Astrocyte (in vitro differentiated cells and primary cell): ENCODE measurements around the gene IER2. TPM values are rescaled to one million over a fixed set of nuclear protein-coding genes. Genes with fewer than 3 reads are reported as not detected.

Source experiments
- DNase-seq: peaks from one replicate; pipeline ENCODE4 v3.0.0-alpha.2; 2010; ENCODE audit warnings: low read depth
- FAIRE-seq: peaks from 2 replicates; lab custom pipeline; 2011; peaks lifted over from hg19 to GRCh38; lab: Jason Lieb, UNC
- H2AFZ ChIP-seq: 2 replicates; pipeline ENCODE4 v1.6.0; 2012; ENCODE audit warnings: low read depth, low read length, inconsistent platforms
- H3K27ac ChIP-seq: 2 replicates; pipeline ENCODE4 v1.5.1; 2011; ENCODE audit warnings: low read depth, low read length, inconsistent platforms
- H3K27me3 ChIP-seq: 2 replicates; pipeline ENCODE4 v1.6.0; 2011; ENCODE audit warnings: low read length, inconsistent platforms; ENCODE audit not compliant: insufficient read depth
- H3K36me3 ChIP-seq: 2 replicates; pipeline ENCODE4 v1.5.1; 2011; ENCODE audit warnings: low read length, inconsistent platforms; ENCODE audit not compliant: insufficient read depth
- H3K4me1 ChIP-seq: 2 replicates; pipeline ENCODE4 v1.5.1; 2011; ENCODE audit warnings: low read length, inconsistent platforms; ENCODE audit not compliant: insufficient read depth
- H3K4me2 ChIP-seq: 2 replicates; pipeline ENCODE4 v1.6.0; 2012; ENCODE audit warnings: low read length, inconsistent platforms
- H3K4me3 ChIP-seq: 2 replicates; pipeline ENCODE4 v1.5.1; 2011; ENCODE audit warnings: low read depth, mild to moderate bottlenecking, low read length, inconsistent platforms; ENCODE audit not compliant: insufficient read depth
- H3K79me2 ChIP-seq: 2 replicates; pipeline ENCODE4 v1.6.0; 2012; ENCODE audit warnings: mild to moderate bottlenecking, low read length, inconsistent platforms; ENCODE audit not compliant: insufficient read depth
- H3K9ac ChIP-seq: 2 replicates; pipeline ENCODE4 v1.6.0; 2012; ENCODE audit warnings: mild to moderate bottlenecking, low read length, inconsistent platforms
- H3K9me3 ChIP-seq: 2 replicates; pipeline ENCODE4 v1.5.1; 2012; ENCODE audit warnings: low read depth, mild to moderate bottlenecking, low read length, inconsistent platforms; ENCODE audit not compliant: insufficient read depth
- H4K20me1 ChIP-seq: 2 replicates; pipeline ENCODE4 v1.6.0; 2012; ENCODE audit warnings: low read length, inconsistent platforms; ENCODE audit not compliant: insufficient read depth
- H3K27ac Mint-ChIP-seq: one replicate; pipeline ENCODE4 v1.8.0; 2021; ENCODE audit warnings: mild to moderate bottlenecking, mixed read lengths; ENCODE audit not compliant: unreplicated experiment
- H3K27me3 Mint-ChIP-seq: one replicate; pipeline ENCODE4 v1.8.0; 2021; ENCODE audit warnings: low read depth, mixed read lengths; ENCODE audit not compliant: unreplicated experiment
- H3K36me3 Mint-ChIP-seq: one replicate; pipeline ENCODE4 v1.8.0; 2021; ENCODE audit warnings: low read depth, mixed read lengths; ENCODE audit not compliant: unreplicated experiment
- H3K4me1 Mint-ChIP-seq: one replicate; pipeline ENCODE4 v1.8.0; 2021; ENCODE audit warnings: low read depth, mixed read lengths; ENCODE audit not compliant: unreplicated experiment
- H3K4me3 Mint-ChIP-seq: one replicate; pipeline ENCODE4 v1.8.0; 2021; ENCODE audit warnings: mild to moderate bottlenecking, moderate library complexity, mixed read lengths; ENCODE audit not compliant: unreplicated experiment
- H3K9me3 Mint-ChIP-seq: one replicate; pipeline ENCODE4 v1.8.0; 2021; ENCODE audit warnings: mild to moderate bottlenecking, mixed read lengths; ENCODE audit not compliant: unreplicated experiment
- EZH2 ChIP-seq: IDR thresholded peaks from 2 replicates; pipeline ENCODE4 v1.6.1; 2012; ENCODE audit warnings: mild to moderate bottlenecking, low read length, inconsistent platforms; ENCODE audit not compliant: insufficient read depth
- total RNA-seq: library from RNA; stranded (reverse); gene quantifications from 2 replicates; pipeline ENCODE4 v1.2.1, GENCODE V29; 2021
- TF ChIP-seq, protein P1 (sequence below): IDR thresholded peaks from 2 replicates; pipeline ENCODE4 v1.5.1; 2011; ENCODE audit warnings: low read depth, mild to moderate bottlenecking, inconsistent platforms, low read length, moderate library complexity; ENCODE audit not compliant: insufficient read depth

Gene IER2
- total RNA-seq, 1 donor from 2014 or later, result 71.3 TPM

DNA sequence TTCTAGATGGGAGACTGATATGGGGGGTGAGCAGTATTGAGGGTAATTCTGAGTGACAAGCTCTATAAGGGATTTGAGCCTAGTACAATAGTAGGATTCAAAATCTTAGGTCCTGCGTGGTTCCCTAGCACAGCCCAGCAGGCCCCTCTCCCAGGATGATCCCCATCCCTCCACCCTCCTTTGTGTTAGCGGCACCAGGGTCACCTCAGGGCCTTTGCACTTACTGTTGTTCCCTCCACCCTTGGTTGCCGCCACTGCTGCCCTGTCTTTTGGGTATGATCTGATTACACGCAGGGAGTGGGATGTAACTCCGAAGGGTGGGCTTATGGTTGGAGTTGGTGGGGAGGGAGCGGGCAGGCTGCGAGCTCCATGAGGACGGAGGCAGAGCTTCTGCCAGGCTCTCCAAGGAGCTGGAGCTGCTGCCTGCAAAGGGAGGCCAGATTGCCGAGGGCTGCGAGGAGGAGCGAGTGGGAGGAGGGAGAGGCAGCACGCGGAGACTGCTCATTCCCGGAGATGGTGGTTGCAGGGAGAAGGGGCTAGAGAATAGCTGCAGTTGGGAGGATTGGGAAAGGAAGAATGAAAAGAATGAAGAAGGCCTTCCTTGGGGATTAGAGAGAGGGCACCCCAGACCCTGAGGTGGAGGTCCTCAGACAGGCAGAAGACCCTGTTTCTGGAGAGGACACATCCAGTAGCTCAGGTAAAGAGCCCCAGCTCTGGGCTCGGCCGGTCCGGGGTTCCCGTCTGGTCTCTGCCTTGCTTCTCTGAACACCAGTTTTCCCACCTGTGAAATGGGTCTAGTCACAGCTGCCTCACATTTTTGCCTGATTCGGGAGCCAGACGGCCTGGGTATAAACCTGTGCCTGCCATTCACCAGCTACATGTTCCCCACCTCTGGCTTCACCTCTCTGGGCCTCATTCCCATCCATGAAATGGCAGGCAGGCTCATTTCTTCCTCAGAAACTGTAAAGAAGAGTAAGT is 26.9 kb upstream of the IER2 start:
- Mint-ChIP-seq H3K4me3 (peak overlapping the region; percentile 63), H3K36me3 (peaks cover 5% of the 10 kb centered on the region), H3K27me3 (no peaks in the 10 kb centered on the region), H3K9me3 (no peaks in the 10 kb centered on the region), H3K27ac (peak overlapping the region; percentile 63), H3K4me1 (peaks cover 43% of the 10 kb centered on the region)
- Histone ChIP-seq H3K4me3 (no peak overlapping the region), H3K27ac (peak overlapping the region; percentile 19), H3K9ac (no peak overlapping the region), H3K36me3 (peaks cover 7% of the 10 kb centered on the region), H3K9me3 (no peaks in the 10 kb centered on the region), H2AFZ (no peak overlapping the region), H3K79me2 (peaks cover 100% of the 10 kb centered on the region), H3K4me1 (peaks cover 43% of the 10 kb centered on the region), H3K27me3 (no peaks in the 10 kb centered on the region), H4K20me1 (peaks cover 90% of the 10 kb centered on the region), H3K4me2 (no peak overlapping the region)
- TF ChIP-seq, protein P1, sequence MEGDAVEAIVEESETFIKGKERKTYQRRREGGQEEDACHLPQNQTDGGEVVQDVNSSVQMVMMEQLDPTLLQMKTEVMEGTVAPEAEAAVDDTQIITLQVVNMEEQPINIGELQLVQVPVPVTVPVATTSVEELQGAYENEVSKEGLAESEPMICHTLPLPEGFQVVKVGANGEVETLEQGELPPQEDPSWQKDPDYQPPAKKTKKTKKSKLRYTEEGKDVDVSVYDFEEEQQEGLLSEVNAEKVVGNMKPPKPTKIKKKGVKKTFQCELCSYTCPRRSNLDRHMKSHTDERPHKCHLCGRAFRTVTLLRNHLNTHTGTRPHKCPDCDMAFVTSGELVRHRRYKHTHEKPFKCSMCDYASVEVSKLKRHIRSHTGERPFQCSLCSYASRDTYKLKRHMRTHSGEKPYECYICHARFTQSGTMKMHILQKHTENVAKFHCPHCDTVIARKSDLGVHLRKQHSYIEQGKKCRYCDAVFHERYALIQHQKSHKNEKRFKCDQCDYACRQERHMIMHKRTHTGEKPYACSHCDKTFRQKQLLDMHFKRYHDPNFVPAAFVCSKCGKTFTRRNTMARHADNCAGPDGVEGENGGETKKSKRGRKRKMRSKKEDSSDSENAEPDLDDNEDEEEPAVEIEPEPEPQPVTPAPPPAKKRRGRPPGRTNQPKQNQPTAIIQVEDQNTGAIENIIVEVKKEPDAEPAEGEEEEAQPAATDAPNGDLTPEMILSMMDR, result no peak
- TF ChIP-seq EZH2, result no peak
- no peak for DNase-seq
- no peak for FAIRE-seq

- peaks cover 26% of the 10 kb centered on the region for H3K4me1 Mint-ChIP-seq
- no peak for TF ChIP-seq EZH2
- TF ChIP-seq, protein P1, result no peak
- no peak for FAIRE-seq
Measured at GRCh38 chr19:13127051-13127450, 23.2 kb upstream of the IER2 start.

More at GRCh38 chr19:13127051-13127450, 23.2 kb upstream of the IER2 start:
- H4K20me1 ChIP-seq, result peaks cover 93% of the 10 kb centered on the region
- no peak overlapping the region for H3K9ac ChIP-seq
- Mint-ChIP-seq H3K27me3 (no peaks in the 10 kb centered on the region), H3K4me3 (peak overlapping the region; percentile 50), H3K27ac (peak overlapping the region; percentile 14), H3K9me3 (no peaks in the 10 kb centered on the region), H3K36me3 (peaks cover 9% of the 10 kb centered on the region)
- H3K27ac ChIP-seq, result no peak overlapping the region
- peaks cover 16% of the 10 kb centered on the region for H3K4me1 ChIP-seq
- H3K36me3 ChIP-seq, result peaks cover 6% of the 10 kb centered on the region
- H2AFZ ChIP-seq, result no peak overlapping the region
- H3K4me2 ChIP-seq, result no peak overlapping the region
- H3K9me3 ChIP-seq, result no peaks in the 10 kb centered on the region
- no peak for DNase-seq
- H3K4me3 ChIP-seq, result no peak overlapping the region
- H3K79me2 ChIP-seq, result peaks cover 100% of the 10 kb centered on the region
- no peaks in the 10 kb centered on the region for H3K27me3 ChIP-seq
